Ovary (tissue), 9 donors: Measurements from ENCODE around the gene CD2BP2. TPM values are rescaled to one million over a fixed set of nuclear protein-coding genes. Genes with fewer than 3 reads are reported as not detected.

Source experiments
- DNase-seq, 5 donors: peaks; one replicate each; pipeline ENCODE4 v3.0.0-alpha.2; 2019 to 2020
- H3K27ac ChIP-seq, 2 donors: fragments of 200-600 bp; one replicate each; pipeline versions ENCODE4 v1.5.1 to v1.8.0; 2019 to 2022
- H3K27me3 ChIP-seq: fragments of 200-600 bp; one replicate; pipeline ENCODE4 v1.8.0; 2022
- H3K36me3 ChIP-seq: fragments of 200-600 bp; sonication (generic); one replicate; pipeline ENCODE4 v1.5.1; 2019
- H3K4me1 ChIP-seq: one replicate; pipeline ENCODE4 v1.8.1; 2013; ENCODE audit warnings: mild to moderate bottlenecking, moderate library complexity; ENCODE audit not compliant: insufficient read depth
- H3K4me3 ChIP-seq: fragments of 200-600 bp; sonication (generic); one replicate; pipeline ENCODE4 v1.5.1; 2017
- H3K9me3 ChIP-seq, 2 donors: fragments of 200-600 bp in 1 of 2; sonication (generic) in 1 of 2; one replicate each; pipeline versions ENCODE4 v1.5.1 to v1.8.1; 2013 to 2019; ENCODE audit warnings: mild to moderate bottlenecking in 1 of 2, moderate library complexity in 1 of 2
- EP300 ChIP-seq: sonication (generic); formaldehyde crosslinking; IDR thresholded peaks from one replicate; pipeline ENCODE4 v1.6.1; 2017; ENCODE audit warnings: antibody characterized with exemption
- POLR2A ChIP-seq: fragments of 450-650 bp; IDR thresholded peaks from one replicate; pipeline ENCODE4 v1.6.1; 2017; ENCODE audit warnings: antibody characterized with exemption, mild to moderate bottlenecking, moderate library complexity
- WGBS, 3 donors: extraction: QIAGEN DNeasy Blood & Tissue Kit in 1 of 3; methylation state at CpG; one replicate each; pipeline versions ENCODE4 v1.1.5 to v1.1.7; 2013 to 2017; 5-methylcytosine and 5-hydroxymethylcytosine counted together
- intact Hi-C, 4 donors: fragments of 100-400 bp; cut with DNase I; formaldehyde crosslinking; loops; one replicate each; pipeline versions ENCODE4 v1.11.0 to v1.15.1; 2022 to 2023
- polyA plus RNA-seq, 2 donors: library from polyadenylated mRNA; stranded (reverse); fragments of 200-250 nt in 1 of 2; fragments of 350-450 nt in 1 of 2; fragmentation: Illumina TruSeq in 1 of 2; extraction: RNeasy Lipid Tissue Mini Kit (QIAGEN cat#74804) in 1 of 2; gene quantifications; one replicate each; pipeline ENCODE4 v1.2.3, GENCODE V29; 2013 to 2014
- total RNA-seq, 7 donors: library from RNA; depleted of rRNA in 2 of 7; stranded (reverse); fragments of >200 nt in 2 of 7; fragmentation: NEBNext Ultra II Directional in 3 of 7; extraction: Animal tissue kit (Norgen Biotek cat#: 25700) in 3 of 7; gene quantifications; one replicate each; pipeline versions ENCODE4 v1.1.0 to v1.2.4, GENCODE V29; 2016 to 2023
- TF ChIP-seq, protein P1 (sequence below), 3 donors: fragments of 450-650 bp in 2 of 3; fragments of 200-600 bp in 1 of 3; IDR thresholded peaks; one replicate each; pipeline versions ENCODE4 v1.5.1 to v1.8.0; 2016 to 2022; ENCODE audit warnings: antibody characterized with exemption in 3 of 3, mild to moderate bottlenecking in 1 of 3
- donor health status: DM: no; HTN: no; CAD: no; lungs with moderate emphysema.
- donor health status: DM: no; HTN: no; CAD: no.
- donor health status: Bipolar disorder and iron deficiency.
- donor health status: DM: yes; HTN: yes; CAD: no.
- donor health status: DM: no; HTN: no; CAD: no.
- donor health status: DM: yes; HTN: yes; CAD: no.

The CD2BP2 gene
- total and polyA plus RNA-seq, 9 donors = 29.2 to 81.7 (median 64.7) TPM

DNA sequence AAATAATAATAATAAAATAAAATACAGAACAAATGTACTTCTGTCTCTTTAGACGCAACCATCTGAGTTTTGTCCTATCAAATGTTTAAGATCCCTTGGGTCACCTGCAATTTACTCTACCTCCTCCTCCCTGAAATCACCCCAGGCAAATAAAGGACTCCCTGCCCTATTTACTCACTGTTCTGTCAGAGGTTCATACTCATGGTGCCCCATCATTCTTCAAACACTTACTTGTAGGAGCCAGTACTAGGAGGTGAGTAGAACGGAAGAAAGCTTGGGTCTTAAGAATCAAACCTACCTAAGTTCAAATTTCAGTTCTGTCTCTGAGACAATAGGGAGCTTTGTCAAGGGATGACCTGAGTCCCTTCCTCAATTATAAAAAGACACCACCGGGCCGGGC, 11.4 kb upstream of the CD2BP2 start:
- peaks cover 5% of the 10 kb centered on the region for H3K4me1 ChIP-seq
- no peak for DNase-seq
- intact Hi-C loops = loop anchor here in 1 of 4 donors (5.0 kb wide), 1 partner anchor 41 kb away; the partner anchor contains the start of gene ZNF771
- H3K27me3 ChIP-seq = no peaks in the 10 kb centered on the region
- TF ChIP-seq POLR2A (no peak), EP300 (no peak)
- TF ChIP-seq, protein P1, sequence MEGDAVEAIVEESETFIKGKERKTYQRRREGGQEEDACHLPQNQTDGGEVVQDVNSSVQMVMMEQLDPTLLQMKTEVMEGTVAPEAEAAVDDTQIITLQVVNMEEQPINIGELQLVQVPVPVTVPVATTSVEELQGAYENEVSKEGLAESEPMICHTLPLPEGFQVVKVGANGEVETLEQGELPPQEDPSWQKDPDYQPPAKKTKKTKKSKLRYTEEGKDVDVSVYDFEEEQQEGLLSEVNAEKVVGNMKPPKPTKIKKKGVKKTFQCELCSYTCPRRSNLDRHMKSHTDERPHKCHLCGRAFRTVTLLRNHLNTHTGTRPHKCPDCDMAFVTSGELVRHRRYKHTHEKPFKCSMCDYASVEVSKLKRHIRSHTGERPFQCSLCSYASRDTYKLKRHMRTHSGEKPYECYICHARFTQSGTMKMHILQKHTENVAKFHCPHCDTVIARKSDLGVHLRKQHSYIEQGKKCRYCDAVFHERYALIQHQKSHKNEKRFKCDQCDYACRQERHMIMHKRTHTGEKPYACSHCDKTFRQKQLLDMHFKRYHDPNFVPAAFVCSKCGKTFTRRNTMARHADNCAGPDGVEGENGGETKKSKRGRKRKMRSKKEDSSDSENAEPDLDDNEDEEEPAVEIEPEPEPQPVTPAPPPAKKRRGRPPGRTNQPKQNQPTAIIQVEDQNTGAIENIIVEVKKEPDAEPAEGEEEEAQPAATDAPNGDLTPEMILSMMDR (IDR thresholded peaks at IDR 0.05) = no peak
- 74 to 83% (median 75%) methylated on average over 4 of the region's 4 CpGs for WGBS, 3 donors
- H3K27ac ChIP-seq = no peak overlapping the region
- H3K4me3 ChIP-seq = no peak overlapping the region
- no peaks in the 10 kb centered on the region for H3K9me3 ChIP-seq
- no peaks in the 10 kb centered on the region for H3K36me3 ChIP-seq

DNA sequence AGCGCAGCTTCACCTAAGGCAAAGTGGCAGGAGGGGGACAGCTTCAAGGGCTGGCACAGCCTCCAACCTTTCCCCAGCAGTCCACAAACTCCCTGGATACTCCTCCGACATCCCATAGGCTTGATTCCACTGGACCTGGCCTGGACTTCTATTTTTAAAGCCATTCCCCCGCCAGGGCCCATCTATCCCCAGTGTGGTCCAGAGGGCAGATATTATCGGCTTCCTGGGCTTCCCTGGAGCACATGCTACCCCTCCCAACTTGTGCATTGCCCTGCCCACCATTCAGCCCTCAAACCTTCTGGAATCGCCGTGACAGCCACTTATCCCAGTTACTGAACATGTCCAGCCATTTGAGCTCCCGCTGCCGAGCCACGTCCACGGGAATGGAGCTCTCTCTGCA, 10.1 kb upstream of the CD2BP2 start:
- Histone ChIP-seq H3K4me1 (peaks cover 1% of the 10 kb centered on the region), H3K9me3 (no peaks in the 10 kb centered on the region), H3K27ac (no peak overlapping the region), H3K27me3 (no peaks in the 10 kb centered on the region), H3K4me3 (no peak overlapping the region), H3K36me3 (no peaks in the 10 kb centered on the region)
- no peak for DNase-seq
- TF ChIP-seq POLR2A (no peak), EP300 (no peak)
- TF ChIP-seq, protein P1 (IDR thresholded peaks at IDR 0.05) = no peak
- 71 to 82% (median 79%) methylated on average over 10 of the region's 10 CpGs for WGBS, 3 donors
- intact Hi-C loops = loop anchor here in 1 of 4 donors (5.0 kb wide), 1 partner anchor 42 kb away; the partner anchor contains the start of gene ZNF771

DNA sequence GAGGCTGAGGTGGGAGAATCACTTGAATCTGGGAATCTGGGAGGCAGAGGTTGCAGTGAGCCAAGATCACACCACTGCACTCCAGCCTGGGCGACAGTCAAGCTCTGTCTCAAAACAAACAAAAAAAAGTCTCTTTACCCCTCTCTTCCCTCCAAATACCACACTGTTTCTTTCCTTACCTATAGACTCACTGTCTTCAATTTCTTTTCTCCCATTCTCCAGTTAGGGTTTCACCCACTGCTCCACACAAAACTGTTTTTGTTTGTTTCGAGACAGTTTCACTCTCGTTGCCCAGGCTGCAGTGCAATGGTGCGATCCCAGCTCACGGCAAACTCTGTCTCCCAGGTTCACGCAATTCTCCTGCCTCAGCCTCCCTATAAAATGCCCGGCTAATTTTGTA, 6.1 kb upstream of the CD2BP2 start:
- Histone ChIP-seq H3K4me1 (peaks cover 3% of the 10 kb centered on the region), H3K27ac (no peak overlapping the region), H3K4me3 (no peak overlapping the region), H3K36me3 (no peaks in the 10 kb centered on the region), H3K27me3 (no peaks in the 10 kb centered on the region), H3K9me3 (no peaks in the 10 kb centered on the region)
- WGBS, 3 donors = 91 to 93% (median 92%) methylated on average over 7 of the region's 7 CpGs
- intact Hi-C loops = no loop called here
- no peak for DNase-seq
- TF ChIP-seq EP300 (no peak), POLR2A (no peak)
- TF ChIP-seq, protein P1 (IDR thresholded peaks at IDR 0.05) = no peak

DNA sequence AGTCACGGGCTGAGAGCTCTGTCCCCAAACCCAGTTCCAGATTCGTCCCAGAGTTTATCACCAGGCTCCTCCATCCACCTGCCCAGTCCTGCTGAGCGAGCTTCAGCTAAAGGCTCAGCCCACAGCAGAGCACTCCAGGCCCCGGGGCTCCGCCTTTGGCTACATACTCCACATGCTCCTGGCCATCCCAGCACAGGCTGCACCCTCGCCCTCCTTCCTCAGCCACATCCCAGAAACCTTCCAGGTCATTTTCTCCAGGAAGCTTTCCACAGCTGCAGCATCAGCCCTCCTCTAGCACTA, 4.7 kb upstream of the CD2BP2 start:
- WGBS, 3 donors = 72 to 84% (median 77%) methylated on average over 6 of the region's 6 CpGs
- Histone ChIP-seq H3K27ac (no peak overlapping the region), H3K9me3 (no peaks in the 10 kb centered on the region), H3K27me3 (no peaks in the 10 kb centered on the region), H3K4me3 (no peak overlapping the region), H3K4me1 (peaks cover 7% of the 10 kb centered on the region), H3K36me3 (no peaks in the 10 kb centered on the region)
- intact Hi-C loops = no loop called here
- TF ChIP-seq, protein P1 (IDR thresholded peaks at IDR 0.05) = no peak
- TF ChIP-seq POLR2A (no peak), EP300 (no peak)
- no peak for DNase-seq
